Measurements from ENCODE around the gene NDUFB2. TPM values are rescaled to one million over a fixed set of nuclear protein-coding genes. Genes with fewer than 3 reads are reported as not detected.

NDUFB2 gene
- polyA plus RNA-seq, 1 donor (not counting 4 experiments of a cell fraction or from before 2014, with no cell fraction given): 379 TPM

GRCh38 chr7:140667476-140667875 lies 29.0 kb upstream of the NDUFB2 start:
- Histone ChIP-seq H3K9me3 (ENCODE audit: control insufficient read depth, low read depth, low read length) (no peaks in the 10 kb centered on the region), H3K36me3 (ENCODE audit: control insufficient read depth in 2 of 2, extremely low read depth in 1 of 2, insufficient read depth in 2 of 2, low read length in 2 of 2) (no peaks in the 10 kb centered on the region), H3K79me2 (ENCODE audit: control insufficient read depth, insufficient read depth, low read length) (no peaks in the 10 kb centered on the region), H3K4me3 (ENCODE audit: control insufficient read depth in 2 of 3, extremely low read depth in 1 of 3, insufficient read depth in 2 of 3, low read depth in 1 of 3, low read length in 3 of 3) (no peak overlapping the region), H2AFZ (ENCODE audit: control insufficient read depth, low read length) (no peak overlapping the region), H3K27ac (ENCODE audit: control insufficient read depth, insufficient read depth, low read length) (no peak overlapping the region), H3K9me1 (ENCODE audit: control insufficient read depth, extremely low read depth, insufficient read depth, low read length) (no peaks in the 10 kb centered on the region), H4K20me1 (ENCODE audit: control insufficient read depth, extremely low read depth, insufficient read depth, low read length) (no peaks in the 10 kb centered on the region), H3K4me1 (ENCODE audit: control insufficient read depth, extremely low read depth, insufficient read depth, low read length) (peaks cover 3% of the 10 kb centered on the region), H3K9ac (ENCODE audit: control insufficient read depth, extremely low read depth, insufficient read depth, low read length) (no peak overlapping the region), H3K4me2 (ENCODE audit: control insufficient read depth, extremely low read depth, insufficient read depth, low read depth, low read length) (no peak overlapping the region), H3K27me3 (ENCODE audit: control insufficient read depth, extremely low read depth, insufficient read depth, low read length) (no peaks in the 10 kb centered on the region)
- no peak for TF ChIP-seq EZH2 (IDR thresholded peaks at IDR 0.05; ENCODE audit: low read length)
- TF ChIP-seq CTCF (optimal IDR thresholded peaks at IDR 0.05 in 1 of 3, IDR thresholded peaks at IDR 0.05 in 1 of 3, conservative IDR thresholded peaks at IDR 0.05 in 1 of 3; ENCODE audit: extremely low read depth in 1 of 3, insufficient read depth in 2 of 3, low read length in 3 of 3): no peak
- DNase-seq (ENCODE audit: low read depth, low spot score) (no peak), FAIRE-seq (no peak)
- dilution Hi-C loops (cut with MboI; ENCODE audit: extremely low pct_ligation_motif_present, low sequenced_read_pairs): no loop called here

GRCh38 chr7:140668641-140669040 lies 27.9 kb upstream of the NDUFB2 start:
- Histone ChIP-seq H2AFZ (ENCODE audit: control insufficient read depth, low read length) (no peak overlapping the region), H3K27ac (ENCODE audit: control insufficient read depth, insufficient read depth, low read length) (no peak overlapping the region), H3K4me3 (ENCODE audit: control insufficient read depth in 2 of 3, extremely low read depth in 1 of 3, insufficient read depth in 2 of 3, low read depth in 1 of 3, low read length in 3 of 3) (no peak overlapping the region), H3K9me3 (ENCODE audit: control insufficient read depth, low read depth, low read length) (no peaks in the 10 kb centered on the region), H3K36me3 (ENCODE audit: control insufficient read depth in 2 of 2, extremely low read depth in 1 of 2, insufficient read depth in 2 of 2, low read length in 2 of 2) (no peaks in the 10 kb centered on the region), H4K20me1 (ENCODE audit: control insufficient read depth, extremely low read depth, insufficient read depth, low read length) (no peaks in the 10 kb centered on the region), H3K79me2 (ENCODE audit: control insufficient read depth, insufficient read depth, low read length) (no peaks in the 10 kb centered on the region), H3K9ac (ENCODE audit: control insufficient read depth, extremely low read depth, insufficient read depth, low read length) (no peak overlapping the region), H3K9me1 (ENCODE audit: control insufficient read depth, extremely low read depth, insufficient read depth, low read length) (no peaks in the 10 kb centered on the region), H3K4me1 (ENCODE audit: control insufficient read depth, extremely low read depth, insufficient read depth, low read length) (peaks cover 7% of the 10 kb centered on the region), H3K27me3 (ENCODE audit: control insufficient read depth, extremely low read depth, insufficient read depth, low read length) (no peaks in the 10 kb centered on the region), H3K4me2 (ENCODE audit: control insufficient read depth, extremely low read depth, insufficient read depth, low read depth, low read length) (no peak overlapping the region)
- TF ChIP-seq CTCF (optimal IDR thresholded peaks at IDR 0.05 in 1 of 3, IDR thresholded peaks at IDR 0.05 in 1 of 3, conservative IDR thresholded peaks at IDR 0.05 in 1 of 3; ENCODE audit: extremely low read depth in 1 of 3, insufficient read depth in 2 of 3, low read length in 3 of 3) (no peak), EZH2 (IDR thresholded peaks at IDR 0.05; ENCODE audit: low read length) (no peak)
- dilution Hi-C loops (cut with MboI; ENCODE audit: extremely low pct_ligation_motif_present, low sequenced_read_pairs): no loop called here
- DNase-seq (ENCODE audit: low read depth, low spot score): no peak
- no peak for FAIRE-seq

Data from keratinocyte (primary cell).